ENCODE results near the gene SMG5.
A peak's percentile ranks its signal among the peaks of the same experiment; 100 is the strongest.

Gene SMG5

DNA sequence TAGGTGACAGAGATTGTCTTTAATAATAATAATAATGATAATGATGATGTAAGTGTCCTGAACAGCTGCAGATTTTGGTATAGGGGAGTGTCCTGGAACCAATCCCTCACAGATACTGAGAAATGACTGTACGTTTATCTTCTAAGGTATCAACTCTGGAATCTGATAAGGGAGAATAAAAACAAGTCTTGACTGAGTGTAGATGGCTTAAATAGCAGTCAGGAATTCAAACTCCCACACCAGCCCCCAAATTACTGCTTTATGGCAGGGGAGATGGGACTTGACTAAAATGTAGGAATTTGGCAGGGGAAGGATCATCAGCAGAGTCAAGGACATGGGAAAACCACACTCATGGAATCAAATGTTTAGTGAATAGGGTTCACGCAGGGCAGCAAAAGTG, 22.6 kb upstream of the SMG5 start:
- TF ChIP-seq, protein P1, sequence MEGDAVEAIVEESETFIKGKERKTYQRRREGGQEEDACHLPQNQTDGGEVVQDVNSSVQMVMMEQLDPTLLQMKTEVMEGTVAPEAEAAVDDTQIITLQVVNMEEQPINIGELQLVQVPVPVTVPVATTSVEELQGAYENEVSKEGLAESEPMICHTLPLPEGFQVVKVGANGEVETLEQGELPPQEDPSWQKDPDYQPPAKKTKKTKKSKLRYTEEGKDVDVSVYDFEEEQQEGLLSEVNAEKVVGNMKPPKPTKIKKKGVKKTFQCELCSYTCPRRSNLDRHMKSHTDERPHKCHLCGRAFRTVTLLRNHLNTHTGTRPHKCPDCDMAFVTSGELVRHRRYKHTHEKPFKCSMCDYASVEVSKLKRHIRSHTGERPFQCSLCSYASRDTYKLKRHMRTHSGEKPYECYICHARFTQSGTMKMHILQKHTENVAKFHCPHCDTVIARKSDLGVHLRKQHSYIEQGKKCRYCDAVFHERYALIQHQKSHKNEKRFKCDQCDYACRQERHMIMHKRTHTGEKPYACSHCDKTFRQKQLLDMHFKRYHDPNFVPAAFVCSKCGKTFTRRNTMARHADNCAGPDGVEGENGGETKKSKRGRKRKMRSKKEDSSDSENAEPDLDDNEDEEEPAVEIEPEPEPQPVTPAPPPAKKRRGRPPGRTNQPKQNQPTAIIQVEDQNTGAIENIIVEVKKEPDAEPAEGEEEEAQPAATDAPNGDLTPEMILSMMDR (conservative IDR thresholded peaks at IDR 0.05) = no peak
- H3K27ac ChIP-seq = no peak overlapping the region

DNA sequence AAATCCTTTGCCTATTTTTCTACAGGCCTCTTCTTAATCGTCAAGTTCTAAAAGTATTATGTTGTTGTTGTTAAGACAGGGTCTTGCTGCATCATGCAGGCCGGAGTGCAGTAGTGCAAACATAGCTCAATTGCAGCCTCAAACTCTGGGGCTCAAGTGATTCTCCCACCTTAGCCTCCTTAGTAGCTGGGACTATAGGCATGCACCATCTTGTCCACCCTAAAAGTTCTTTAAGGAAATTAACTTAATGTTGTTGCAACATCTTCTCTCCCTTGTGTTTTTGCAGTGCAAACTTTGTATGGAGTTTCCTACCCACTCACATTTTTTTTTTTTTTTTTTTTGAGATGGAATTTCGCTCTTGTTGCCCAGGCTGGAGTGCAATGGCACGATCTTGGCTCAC, 20.6 kb upstream of the SMG5 start:
- TF ChIP-seq, protein P1 (conservative IDR thresholded peaks at IDR 0.05) = no peak
- H3K27ac ChIP-seq = no peak overlapping the region

DNA sequence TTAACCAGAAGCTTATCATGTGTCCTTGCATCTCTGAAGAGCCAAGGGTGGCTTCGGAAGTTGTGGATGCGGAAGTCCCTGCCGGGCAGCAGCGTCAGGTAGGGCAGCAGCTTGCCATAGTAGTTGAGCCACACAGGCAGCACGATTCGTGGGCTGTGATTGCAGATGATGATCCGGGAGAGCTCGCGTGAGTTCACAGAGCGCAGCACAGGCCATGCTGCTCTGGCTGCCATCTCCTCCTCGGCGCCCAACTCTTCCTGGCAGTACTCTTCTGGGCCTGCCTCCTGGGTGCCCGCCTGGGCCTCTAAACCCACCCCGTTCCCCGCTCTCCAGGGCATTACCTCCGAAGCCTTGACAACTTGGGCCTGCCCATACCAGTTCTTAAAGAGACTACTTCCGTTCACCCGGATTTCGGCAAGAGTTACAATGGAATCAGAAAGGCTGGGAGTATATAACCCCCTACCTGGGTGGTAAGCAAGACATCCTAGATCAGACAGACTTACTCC, 16.3 kb upstream of the SMG5 start, which contains the start of gene VHLL:
Gene VHLL (minus strand): TSS at position 456 of the 506 bp plus-strand sequence. CDS start 118 bp downstream, at position 338.
- TF ChIP-seq, protein P1 (conservative IDR thresholded peaks at IDR 0.05) = no peak
- no peak within 1 kb of the TSS for H3K27ac ChIP-seq

DNA sequence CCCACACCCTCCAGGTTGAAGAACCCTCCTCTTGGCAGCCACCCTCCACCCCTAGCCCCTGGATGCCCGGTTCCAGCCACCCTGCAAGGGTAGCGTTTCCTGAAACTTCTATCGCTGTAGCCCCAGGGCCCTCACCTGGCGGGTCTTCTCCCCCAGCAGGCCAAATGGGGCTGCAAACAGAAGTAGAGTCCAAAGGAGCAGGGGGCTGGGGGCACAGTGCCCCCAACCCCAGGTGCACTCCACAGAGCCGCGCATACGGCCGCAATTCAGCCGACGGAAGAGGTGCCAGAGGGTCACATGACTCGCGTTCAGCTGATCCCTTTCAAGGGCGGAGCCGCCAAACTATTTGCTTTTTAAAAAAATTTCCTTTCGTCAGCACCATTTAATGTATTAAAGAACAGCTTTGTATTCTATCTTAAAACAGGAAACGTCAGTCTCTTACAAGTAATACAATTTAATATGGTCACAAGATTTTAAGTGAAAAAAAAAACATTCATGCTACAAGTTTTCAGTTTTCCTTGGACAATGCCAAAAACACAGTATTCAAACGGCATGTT, 12.8 kb upstream of the SMG5 start, which contains the start of gene GLMP:
Gene GLMP (minus strand): TSS at position 289 of the 557 bp plus-strand sequence. CDS start 34 bp downstream, at position 255.
- peak within 1 kb of the TSS; percentile 68 for H3K27ac ChIP-seq
- TF ChIP-seq, protein P1 (conservative IDR thresholded peaks at IDR 0.05) = no peak

DNA sequence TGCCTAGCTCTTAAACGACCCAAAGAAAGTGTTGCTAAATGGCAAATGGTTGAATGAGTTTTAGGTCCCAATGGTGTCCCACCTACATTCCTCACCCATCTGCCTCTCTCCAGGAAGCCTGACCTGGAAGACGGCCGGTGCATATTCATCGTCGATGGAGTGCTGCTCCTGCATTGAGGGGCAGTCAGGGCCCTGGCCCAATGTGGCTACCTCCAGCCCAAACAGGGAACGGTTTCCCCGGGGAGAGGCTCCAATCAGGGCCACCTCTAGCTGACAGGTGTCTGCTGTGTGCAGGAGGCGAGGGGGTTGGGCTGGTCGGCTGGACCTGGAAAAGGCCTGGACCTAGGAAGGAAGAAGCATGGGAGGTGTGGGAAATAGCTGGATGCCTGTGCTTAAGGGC, 11.3 kb upstream of the SMG5 start:
- H3K27ac ChIP-seq = peak overlapping the region; percentile 92; the same call in 1 of the 2 replicates
- TF ChIP-seq, protein P1 (conservative IDR thresholded peaks at IDR 0.05) = no peak

DNA sequence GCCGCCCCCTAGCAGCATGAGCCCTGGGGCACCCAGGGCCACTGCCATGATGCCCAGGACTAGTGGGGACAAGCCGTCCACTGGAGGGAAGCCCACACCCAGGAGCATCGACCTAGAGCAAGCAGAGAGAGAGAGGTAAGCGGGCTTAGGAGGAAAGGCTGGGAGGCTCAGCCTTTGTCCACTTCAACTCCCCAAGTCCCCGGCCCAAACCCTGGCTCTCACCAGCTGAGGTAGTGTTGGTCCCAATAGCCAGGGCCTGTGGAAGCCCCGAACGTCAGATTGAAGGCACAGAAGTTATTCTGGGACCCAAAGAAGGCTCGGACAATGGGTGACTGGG, 10.4 kb upstream of the SMG5 start:
- H3K27ac ChIP-seq = peak overlapping the region; percentile 92
- TF ChIP-seq, protein P1 (conservative IDR thresholded peaks at IDR 0.05) = no peak

DNA sequence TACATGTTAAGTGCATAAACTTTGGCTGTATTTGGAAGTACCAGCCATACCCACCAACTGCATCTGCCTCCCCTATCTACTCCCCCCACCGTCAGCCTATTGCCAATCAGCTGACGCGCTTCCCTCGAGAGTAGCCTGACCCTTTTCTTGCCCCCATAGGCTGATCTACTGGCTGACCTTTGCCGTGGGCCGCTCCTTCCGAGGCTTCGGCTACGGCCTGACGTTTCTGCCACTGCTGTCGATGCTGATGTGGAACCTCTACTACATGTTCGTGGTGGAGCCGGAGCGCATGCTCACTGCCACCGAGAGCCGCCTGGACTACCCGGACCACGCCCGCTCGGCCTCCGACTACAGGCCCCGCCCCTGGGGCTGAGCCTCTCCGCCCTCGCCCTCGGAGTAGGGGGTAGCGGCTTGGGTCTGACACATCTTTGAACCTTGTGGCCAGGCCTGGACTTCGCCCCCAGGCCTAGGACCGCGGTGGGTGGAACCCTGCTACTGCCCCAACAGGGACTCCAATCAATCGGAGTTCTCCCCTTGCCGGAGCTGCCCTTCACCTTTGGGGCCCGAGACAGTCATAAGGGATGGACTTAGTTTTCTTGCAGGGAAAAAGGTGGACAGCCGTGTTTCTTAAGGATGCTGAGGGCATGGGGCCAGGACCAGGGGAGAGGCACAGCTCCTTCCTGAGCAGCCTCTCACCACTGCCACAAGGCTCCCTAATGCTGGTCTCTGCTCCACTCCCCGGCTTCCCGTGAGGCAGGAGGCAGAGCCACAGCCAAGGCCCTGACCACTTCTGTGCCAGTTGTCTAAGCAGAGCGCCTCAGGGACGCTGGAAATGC, 8.8 kb upstream of the SMG5 start:
- TF ChIP-seq, protein P1 (conservative IDR thresholded peaks at IDR 0.05) = no peak
- peak overlapping the region; percentile 92 for H3K27ac ChIP-seq
